IPS-20b (cell line): ENCODE measurements around the gene PTPN3.

Experiments used
- H3K27ac ChIP-seq: one replicate; pipeline ENCODE4 v1.5.1; 2013; ENCODE audit warnings: low read length
- H3K27me3 ChIP-seq: 2 replicates; pipeline ENCODE4 v1.6.1; 2013; ENCODE audit warnings: mild to moderate bottlenecking, low read length, inconsistent platforms; ENCODE audit not compliant: insufficient read depth
- H3K36me3 ChIP-seq: 2 replicates; pipeline ENCODE4 v1.6.1; 2013; ENCODE audit warnings: low read depth, mild to moderate bottlenecking, inconsistent platforms, low read length, moderate library complexity; ENCODE audit not compliant: insufficient read depth
- H3K4me1 ChIP-seq: 2 replicates; pipeline ENCODE4 v1.6.1; 2013; ENCODE audit warnings: mild to moderate bottlenecking, control low read depth, inconsistent platforms, low read length, moderate library complexity; ENCODE audit not compliant: insufficient read depth
- H3K4me3 ChIP-seq: 2 replicates; pipeline ENCODE4 v1.5.1; 2013; ENCODE audit warnings: mild to moderate bottlenecking, low read length, inconsistent platforms
- H3K9ac ChIP-seq: 2 replicates; pipeline ENCODE4 v1.6.1; 2013; ENCODE audit warnings: low read depth, mild to moderate bottlenecking, inconsistent platforms, low read length, moderate library complexity
- H3K9me3 ChIP-seq: 2 replicates; pipeline ENCODE4 v1.6.1; 2013; ENCODE audit warnings: mild to moderate bottlenecking, low read depth, low read length, inconsistent platforms; ENCODE audit not compliant: insufficient read depth

PTPN3 gene

DNA sequence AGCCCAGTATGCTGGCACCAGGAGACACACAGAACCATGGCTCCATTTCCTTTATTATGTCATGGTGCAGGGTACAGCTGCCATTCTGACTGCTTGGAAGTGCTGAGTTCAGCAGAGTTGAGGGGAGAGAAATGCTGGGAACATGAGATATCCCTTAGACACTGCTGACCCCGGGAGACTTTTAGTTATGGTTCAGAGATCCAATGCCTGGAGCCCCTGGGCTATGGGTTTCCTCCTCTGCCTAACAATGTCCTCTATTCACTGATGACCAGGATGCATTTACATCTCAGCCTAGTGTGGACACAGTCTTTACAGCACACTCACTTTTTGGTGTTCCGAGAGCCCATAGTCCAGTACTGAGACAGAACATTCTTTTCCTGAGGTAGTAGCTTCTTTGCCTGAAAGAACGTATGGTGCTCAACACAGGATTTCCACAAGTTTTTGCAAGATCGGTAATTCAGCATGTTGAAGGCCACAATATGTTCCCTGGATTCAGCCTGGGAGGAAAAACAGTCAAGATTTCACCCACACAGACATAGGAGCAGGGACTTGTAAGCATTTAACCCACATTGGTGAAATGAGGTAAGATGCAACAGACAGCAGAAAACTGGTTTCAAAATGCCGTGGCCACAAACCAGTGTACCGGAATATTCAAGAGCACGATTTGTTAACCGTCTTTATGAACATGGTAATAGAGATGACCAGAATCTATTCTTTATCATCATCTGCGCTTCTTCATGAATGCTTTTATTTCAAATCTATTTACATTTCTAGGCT is 71.3 kb downstream of the PTPN3 start:
- no peak overlapping the region for H3K27ac ChIP-seq
- H3K27me3 ChIP-seq, result no peaks in the 10 kb centered on the region
- H3K9ac ChIP-seq, result no peak overlapping the region
- H3K36me3 ChIP-seq, result no peaks in the 10 kb centered on the region
- H3K4me1 ChIP-seq, result no peaks in the 10 kb centered on the region
- no peaks in the 10 kb centered on the region for H3K9me3 ChIP-seq
- no peak overlapping the region for H3K4me3 ChIP-seq

DNA sequence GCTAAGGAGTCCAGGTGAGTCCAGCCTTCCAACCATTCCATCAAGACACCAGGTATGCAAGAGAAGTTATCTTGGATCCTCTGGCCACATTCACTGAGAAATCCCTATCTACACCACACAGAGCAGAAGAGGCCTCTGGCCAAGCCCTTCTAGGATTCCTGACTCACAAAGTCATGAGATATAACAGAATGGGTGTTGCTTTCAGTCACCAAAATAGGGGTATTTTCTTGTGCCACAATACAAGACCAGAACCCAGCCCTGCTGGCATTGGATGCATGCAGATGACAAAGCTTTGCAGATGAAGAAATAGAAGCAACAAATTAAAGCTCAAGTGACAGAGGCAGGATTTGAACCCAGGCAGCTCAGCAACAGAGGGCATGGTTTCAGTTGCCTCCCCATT is 73.5 kb downstream of the PTPN3 start:
- H3K27me3 ChIP-seq, result no peaks in the 10 kb centered on the region
- no peak overlapping the region for H3K27ac ChIP-seq
- H3K9ac ChIP-seq, result no peak overlapping the region
- H3K4me1 ChIP-seq, result no peaks in the 10 kb centered on the region
- H3K4me3 ChIP-seq, result no peak overlapping the region
- no peaks in the 10 kb centered on the region for H3K36me3 ChIP-seq
- no peaks in the 10 kb centered on the region for H3K9me3 ChIP-seq

DNA sequence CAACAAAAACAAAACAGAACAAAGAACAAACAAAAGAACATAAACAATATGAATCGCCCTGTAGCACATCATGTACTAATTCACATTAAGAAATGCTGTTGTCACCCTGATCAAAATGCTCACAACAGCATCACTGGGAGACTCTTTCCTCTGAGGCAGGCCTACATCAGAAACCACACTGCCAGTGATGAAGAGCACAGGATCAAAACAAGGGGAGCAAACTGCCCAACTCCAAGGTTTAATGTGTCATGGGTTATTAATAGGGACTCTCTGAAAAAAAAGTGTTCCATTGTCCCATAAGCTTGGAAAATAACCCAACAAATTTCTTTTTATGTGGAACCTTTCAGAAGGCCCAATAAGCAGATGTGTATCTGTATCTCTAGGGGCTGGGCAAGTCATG is 74.2 kb downstream of the PTPN3 start:
- no peaks in the 10 kb centered on the region for H3K36me3 ChIP-seq
- no peaks in the 10 kb centered on the region for H3K9me3 ChIP-seq
- H3K4me3 ChIP-seq, result no peak overlapping the region
- peaks cover 6% of the 10 kb centered on the region; the same call in 1 of the 2 replicates for H3K4me1 ChIP-seq
- H3K27me3 ChIP-seq, result no peaks in the 10 kb centered on the region
- H3K27ac ChIP-seq, result no peak overlapping the region
- H3K9ac ChIP-seq, result no peak overlapping the region

DNA sequence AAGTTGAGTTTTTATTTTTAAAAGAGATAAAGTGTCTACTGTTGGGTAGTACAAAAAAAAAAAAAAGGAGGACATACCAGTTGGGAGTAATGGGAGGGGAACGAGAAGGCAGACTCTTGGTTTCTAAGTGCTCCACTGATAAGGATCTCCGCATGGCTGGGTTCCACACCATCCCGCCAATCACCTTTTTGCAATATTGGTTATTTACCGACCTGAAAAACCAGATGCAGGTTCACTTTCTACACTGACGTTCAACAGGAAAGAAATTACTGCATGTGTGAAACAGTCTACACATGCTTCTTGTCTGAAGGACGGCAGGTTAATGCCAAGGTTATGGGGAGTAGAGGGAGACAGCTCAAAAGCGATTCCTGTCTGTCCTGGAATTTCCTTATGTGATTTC is 75.5 kb downstream of the PTPN3 start:
- Histone ChIP-seq H3K4me1 (peaks cover 8% of the 10 kb centered on the region; the same call in 1 of the 2 replicates), H3K9me3 (no peaks in the 10 kb centered on the region), H3K4me3 (no peak overlapping the region), H3K9ac (no peak overlapping the region), H3K27me3 (no peaks in the 10 kb centered on the region), H3K27ac (no peak overlapping the region), H3K36me3 (no peaks in the 10 kb centered on the region)

DNA sequence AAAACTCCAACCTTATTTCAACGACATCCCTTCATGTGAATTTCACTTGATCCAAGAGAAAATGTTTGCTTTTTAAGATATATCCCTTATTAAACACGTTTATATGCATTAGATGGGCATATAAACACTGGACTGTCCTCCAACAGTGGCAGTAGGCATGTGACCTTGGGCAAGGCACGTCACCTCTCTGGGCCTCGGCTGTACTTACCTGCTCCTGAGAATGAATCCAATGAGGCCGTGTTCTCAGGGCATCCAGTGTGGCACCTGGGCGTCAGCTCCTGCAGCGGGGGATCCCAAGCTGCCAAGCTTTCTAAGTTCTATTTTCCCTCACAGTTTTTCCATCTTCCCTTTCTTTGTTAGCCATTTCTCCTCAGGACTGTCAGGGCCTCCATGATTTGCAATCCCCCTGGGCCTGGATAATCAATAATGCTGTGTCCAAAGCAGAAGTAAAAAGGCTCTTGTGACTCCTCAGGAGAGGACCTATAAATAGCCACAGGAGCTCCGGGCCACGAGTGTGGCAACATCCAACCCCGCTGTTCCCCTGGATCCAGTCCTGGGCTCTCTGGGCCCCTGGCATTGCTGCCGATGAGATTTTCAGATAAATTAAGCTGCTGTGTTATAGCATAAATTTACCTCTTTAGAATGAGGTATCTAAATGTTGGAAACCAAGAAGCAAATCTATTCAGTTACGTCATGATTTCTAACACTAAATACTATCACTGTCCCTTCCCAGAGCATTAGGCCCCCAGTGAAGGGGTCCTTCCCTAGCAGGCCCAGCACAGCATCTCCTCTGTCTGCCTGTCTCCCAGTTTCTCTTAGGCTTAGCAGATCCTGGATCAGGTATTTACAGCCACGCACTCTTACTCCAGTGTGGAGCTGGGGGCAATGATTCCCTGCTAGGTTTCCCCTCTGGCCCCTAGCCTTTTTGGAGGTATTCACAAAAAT is 76.8 kb downstream of the PTPN3 start:
- Histone ChIP-seq H3K9me3 (no peaks in the 10 kb centered on the region), H3K9ac (no peak overlapping the region), H3K27me3 (no peaks in the 10 kb centered on the region), H3K4me1 (peaks cover 8% of the 10 kb centered on the region; the same call in 1 of the 2 replicates), H3K4me3 (no peak overlapping the region), H3K27ac (no peak overlapping the region), H3K36me3 (no peaks in the 10 kb centered on the region)

DNA sequence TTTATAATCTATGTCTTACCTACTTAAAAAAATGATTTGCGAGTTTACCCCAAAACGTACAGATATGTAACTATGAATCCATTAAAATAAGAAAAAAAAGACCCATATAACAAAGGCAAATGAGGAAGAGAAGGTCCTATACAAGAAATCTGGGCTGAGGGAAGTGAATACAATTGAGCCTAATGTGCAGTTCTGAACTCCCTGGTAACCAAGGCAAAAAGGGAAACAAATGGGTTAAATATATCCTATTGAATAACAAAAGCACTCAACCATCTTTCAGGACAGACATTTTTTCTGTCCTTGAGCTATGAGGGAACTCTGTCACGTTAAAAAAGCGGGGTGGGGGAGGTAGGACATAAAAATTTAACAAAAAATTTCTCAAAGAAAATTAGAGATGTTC is 78.6 kb downstream of the PTPN3 start:
- no peaks in the 10 kb centered on the region for H3K36me3 ChIP-seq

DNA sequence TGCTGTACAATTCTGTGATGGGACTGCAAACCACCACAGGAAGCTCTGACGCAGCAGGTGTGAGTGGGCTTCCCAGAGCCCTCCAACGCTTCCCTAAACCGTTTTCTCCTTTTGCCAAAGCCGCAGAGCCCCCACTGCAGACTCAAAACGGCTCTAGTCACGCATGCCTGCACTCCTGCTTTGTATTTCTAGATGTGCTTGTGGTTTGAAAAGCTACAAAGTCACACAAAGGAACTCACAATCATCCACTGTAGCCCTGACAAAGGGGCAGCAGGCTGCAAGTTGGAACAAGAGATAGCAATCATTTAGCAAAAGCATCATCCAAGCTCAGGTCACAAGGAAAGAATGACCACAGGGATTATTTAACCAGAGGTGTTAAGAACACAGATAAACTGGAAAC is 79.3 kb downstream of the PTPN3 start:
- H3K36me3 ChIP-seq, result no peaks in the 10 kb centered on the region
- H3K4me3 ChIP-seq, result no peak overlapping the region
- H3K9ac ChIP-seq, result no peak overlapping the region
- H3K9me3 ChIP-seq, result no peaks in the 10 kb centered on the region
- H3K27ac ChIP-seq, result no peak overlapping the region
- H3K27me3 ChIP-seq, result no peaks in the 10 kb centered on the region
- H3K4me1 ChIP-seq, result peaks cover 8% of the 10 kb centered on the region; the same call in 1 of the 2 replicates

More for the DNA sequence above, 78.6 kb downstream of the PTPN3 start:
- no peak overlapping the region for H3K9ac ChIP-seq
- no peak overlapping the region for H3K27ac ChIP-seq
- no peaks in the 10 kb centered on the region for H3K9me3 ChIP-seq
- peaks cover 8% of the 10 kb centered on the region; the same call in 1 of the 2 replicates for H3K4me1 ChIP-seq
- H3K4me3 ChIP-seq, result no peak overlapping the region
- H3K27me3 ChIP-seq, result no peaks in the 10 kb centered on the region

DNA sequence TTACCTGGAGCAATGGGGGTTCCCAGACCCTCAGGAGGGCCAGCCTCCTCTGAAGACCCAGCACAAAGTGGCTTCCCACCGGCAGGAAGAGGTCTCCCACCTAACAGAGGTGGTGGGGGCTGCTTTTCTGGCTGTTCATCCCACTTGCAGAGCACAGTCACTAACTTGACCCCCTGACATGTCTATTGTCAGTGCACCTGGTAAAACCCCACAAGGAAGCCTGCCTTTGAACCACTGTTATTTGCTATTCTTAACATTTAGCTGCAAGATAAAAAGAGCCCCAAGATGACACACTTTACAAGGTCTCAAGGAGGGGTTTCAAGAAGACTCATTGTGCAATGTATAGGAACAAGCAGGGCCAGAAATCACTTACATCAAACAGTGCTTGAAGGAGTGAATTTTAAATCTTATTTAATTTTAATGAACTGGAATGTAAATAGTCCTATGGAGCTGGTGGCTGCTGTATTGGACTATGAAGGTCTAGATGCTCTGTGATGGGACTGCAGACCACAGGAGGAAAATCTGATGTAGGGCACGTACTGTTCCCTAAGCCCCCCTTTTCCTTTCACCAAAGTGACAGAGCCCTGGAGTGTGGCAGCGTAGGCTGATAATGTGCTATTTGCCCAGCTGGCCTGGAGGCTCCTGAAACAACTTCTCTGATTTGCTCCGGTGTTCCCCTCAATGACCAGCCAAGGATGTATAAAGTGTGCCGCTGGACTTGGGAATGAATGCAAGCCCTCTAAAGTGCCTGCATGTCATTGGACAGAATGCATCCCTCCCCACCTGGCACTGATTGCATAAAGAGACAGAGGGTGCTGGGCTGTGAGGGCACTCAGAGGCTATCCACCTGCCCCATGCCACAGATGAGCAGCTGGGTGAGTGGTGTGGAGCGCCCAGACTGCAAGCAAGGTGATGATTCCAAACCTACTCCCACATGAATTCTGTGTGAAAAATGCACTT is 80.2 kb downstream of the PTPN3 start:
- H3K9ac ChIP-seq, result no peak overlapping the region
- no peaks in the 10 kb centered on the region for H3K27me3 ChIP-seq
- H3K4me1 ChIP-seq, result peaks cover 8% of the 10 kb centered on the region; the same call in 1 of the 2 replicates
- no peak overlapping the region for H3K27ac ChIP-seq
- H3K9me3 ChIP-seq, result no peaks in the 10 kb centered on the region
- H3K36me3 ChIP-seq, result no peaks in the 10 kb centered on the region
- H3K4me3 ChIP-seq, result no peak overlapping the region

DNA sequence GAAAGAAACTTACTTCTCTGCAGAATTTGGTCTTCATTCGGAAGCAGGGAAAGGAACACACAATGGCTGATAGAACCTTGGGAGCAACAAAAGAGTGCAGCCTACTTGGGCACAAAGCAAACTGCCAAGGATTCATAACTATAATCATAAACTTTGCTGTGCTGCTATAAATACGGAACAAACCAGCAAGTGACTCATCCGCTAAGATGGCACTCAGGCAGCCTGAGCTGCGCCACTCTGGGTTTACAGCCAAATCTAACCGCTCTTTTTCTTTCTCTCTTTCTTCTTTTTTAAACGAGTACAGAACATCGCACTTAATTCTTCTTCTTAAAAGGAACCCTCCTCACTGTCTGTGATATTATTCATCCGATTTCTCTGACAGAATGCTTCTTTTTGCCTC is 81.1 kb downstream of the PTPN3 start:
- Histone ChIP-seq H3K27me3 (no peaks in the 10 kb centered on the region), H3K4me1 (peaks cover 8% of the 10 kb centered on the region; the same call in 1 of the 2 replicates), H3K9ac (no peak overlapping the region)

DNA sequence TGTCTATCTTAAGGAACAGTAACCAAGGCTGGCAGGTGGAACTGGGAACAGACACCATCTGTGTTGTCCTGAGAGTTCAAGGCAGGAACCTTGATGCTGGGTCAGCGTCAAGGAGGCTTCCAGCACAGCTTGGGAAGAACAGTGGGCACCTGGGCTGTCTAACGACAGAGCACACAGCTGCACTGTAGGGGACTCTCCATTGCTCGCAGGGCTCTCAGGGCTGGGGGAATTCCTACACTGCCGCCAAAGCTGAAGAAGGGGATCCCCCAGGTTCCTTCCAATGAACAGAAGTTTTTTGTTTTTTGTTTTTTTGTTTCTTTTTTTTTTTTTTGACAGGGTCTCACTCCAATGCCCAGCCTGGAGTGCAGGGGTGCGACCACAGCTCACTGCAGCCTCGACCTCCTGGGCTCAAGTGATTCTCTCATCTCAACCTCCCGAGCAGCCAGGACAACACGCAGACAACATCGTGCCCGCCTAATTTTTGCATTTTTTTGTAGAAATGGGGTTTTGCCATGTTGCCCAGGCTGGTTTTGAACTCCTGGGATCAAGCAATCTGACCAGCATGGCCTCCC is 81.9 kb downstream of the PTPN3 start:
- Histone ChIP-seq H3K9ac (no peak overlapping the region), H3K4me1 (peaks cover 8% of the 10 kb centered on the region; the same call in 1 of the 2 replicates), H3K27ac (no peak overlapping the region), H3K36me3 (no peaks in the 10 kb centered on the region), H3K9me3 (no peaks in the 10 kb centered on the region), H3K4me3 (no peak overlapping the region), H3K27me3 (no peaks in the 10 kb centered on the region)

More for the DNA sequence above, 81.1 kb downstream of the PTPN3 start:
- H3K27ac ChIP-seq, result no peak overlapping the region
- H3K9me3 ChIP-seq, result no peaks in the 10 kb centered on the region
- no peak overlapping the region for H3K4me3 ChIP-seq
- H3K36me3 ChIP-seq, result no peaks in the 10 kb centered on the region
